Central memory CD8-positive, alpha-beta T cell (primary cell): Measurements from ENCODE around the gene DPYSL3.

ENCODE experiments used
- ATAC-seq: fragments of 150-1000 bp; cut with Tn5 transposase; replicated peaks from 2 replicates; pipeline ENCODE4 v1.10.0; 2022; ENCODE audit warnings: mild to moderate bottlenecking, moderate FRiP score, moderate number of reproducible peaks; ENCODE audit not compliant: poor library complexity, severe bottlenecking; ENCODE audit errors: extremely low read depth
- DNase-seq, 2 donors: peaks; one replicate each; pipeline ENCODE4 v3.0.0; 2021; ENCODE audit warnings: low spot score in 2 of 2
- H3K27ac Mint-ChIP-seq: one replicate; pipeline ENCODE4 v1.8.0; 2022; ENCODE audit warnings: low read depth, mild to moderate bottlenecking, moderate library complexity, mixed read lengths
- H3K27me3 Mint-ChIP-seq: one replicate; pipeline ENCODE4 v1.8.0; 2022; ENCODE audit warnings: mixed read lengths
- H3K36me3 Mint-ChIP-seq: one replicate; pipeline ENCODE4 v1.8.0; 2022; ENCODE audit warnings: mild to moderate bottlenecking, moderate library complexity, mixed read lengths; ENCODE audit not compliant: insufficient read depth
- H3K4me1 Mint-ChIP-seq: one replicate; pipeline ENCODE4 v1.8.0; 2022; ENCODE audit warnings: mixed read lengths
- H3K4me3 Mint-ChIP-seq: one replicate; pipeline ENCODE4 v1.8.0; 2022; ENCODE audit warnings: mild to moderate bottlenecking, moderate library complexity, mixed read lengths
- H3K9me3 Mint-ChIP-seq: one replicate; pipeline ENCODE4 v1.8.0; 2022; ENCODE audit warnings: mixed read lengths

The DPYSL3 gene

DNA sequence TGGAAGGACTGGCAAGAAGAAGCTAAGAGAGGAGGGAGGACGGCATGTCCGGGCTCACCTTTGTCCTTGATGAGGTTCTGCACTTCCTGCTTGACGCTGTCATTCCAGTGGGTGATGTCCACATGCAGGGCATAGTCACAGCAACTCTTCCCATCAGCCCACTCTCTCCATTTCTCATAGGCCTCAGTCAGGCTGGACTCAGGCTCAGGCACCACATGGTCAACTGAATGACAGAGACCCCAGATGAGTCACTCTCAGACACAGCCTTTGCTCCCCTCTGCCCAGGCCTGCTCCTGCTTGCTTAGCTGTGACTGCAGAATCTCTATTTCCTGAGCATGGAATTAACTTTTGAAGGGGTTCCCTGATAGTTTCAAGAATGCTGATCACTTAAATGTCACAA, 94.2 kb downstream of the DPYSL3 start:
- no peak for ATAC-seq
- H3K9me3 Mint-ChIP-seq = no peaks in the 10 kb centered on the region
- no peaks in the 10 kb centered on the region for H3K36me3 Mint-ChIP-seq
- H3K4me3 Mint-ChIP-seq = no peak overlapping the region
- H3K4me1 Mint-ChIP-seq = no peaks in the 10 kb centered on the region
- peaks cover 25% of the 10 kb centered on the region for H3K27me3 Mint-ChIP-seq
- no peak for DNase-seq
- no peak overlapping the region for H3K27ac Mint-ChIP-seq

DNA sequence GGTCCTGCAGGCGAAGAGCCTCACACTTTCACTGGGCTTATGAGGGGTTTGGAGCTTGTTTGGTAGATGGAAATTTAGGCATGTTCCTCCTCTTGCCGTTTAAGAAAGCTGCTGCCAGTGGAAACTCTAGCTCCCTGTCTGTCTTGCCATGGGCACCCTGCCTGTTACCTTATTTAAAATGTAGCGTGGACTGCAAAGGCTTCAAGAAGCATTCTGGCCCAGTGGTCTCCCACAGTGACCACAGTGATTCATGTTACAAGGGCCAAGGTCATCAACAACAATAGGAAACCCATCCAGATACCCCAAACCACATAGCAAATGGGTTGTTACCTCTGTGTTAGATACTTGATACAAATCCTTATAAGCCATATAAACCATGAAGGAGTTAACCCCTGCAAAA, 96.6 kb downstream of the DPYSL3 start:
- no peaks in the 10 kb centered on the region for H3K9me3 Mint-ChIP-seq
- H3K27ac Mint-ChIP-seq = no peak overlapping the region
- H3K4me3 Mint-ChIP-seq = no peak overlapping the region
- ATAC-seq = no peak
- H3K27me3 Mint-ChIP-seq = peaks cover 10% of the 10 kb centered on the region
- no peak for DNase-seq
- H3K36me3 Mint-ChIP-seq = no peaks in the 10 kb centered on the region
- H3K4me1 Mint-ChIP-seq = no peaks in the 10 kb centered on the region

DNA sequence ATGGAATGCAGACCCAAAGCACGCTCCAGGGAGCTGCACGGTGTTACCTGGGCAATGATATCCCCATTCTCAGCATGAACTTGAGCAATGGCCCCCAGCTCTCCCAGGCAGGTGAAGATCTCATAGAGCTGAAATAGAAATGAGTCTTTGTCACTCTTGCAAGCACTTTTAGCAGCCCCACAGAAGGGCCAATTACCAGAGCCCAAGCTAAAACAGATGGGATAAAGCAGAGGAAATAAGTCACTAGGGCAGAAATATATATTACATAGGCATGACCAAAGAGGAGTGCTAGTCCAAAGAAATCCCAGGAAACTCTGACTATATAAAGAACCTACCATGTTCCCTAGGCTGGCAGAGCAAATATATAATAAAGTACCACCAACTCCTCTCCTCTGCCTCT, 97.3 kb downstream of the DPYSL3 start:
- Mint-ChIP-seq H3K27me3 (peaks cover 10% of the 10 kb centered on the region), H3K9me3 (no peaks in the 10 kb centered on the region), H3K36me3 (no peaks in the 10 kb centered on the region), H3K4me1 (no peaks in the 10 kb centered on the region), H3K27ac (no peak overlapping the region), H3K4me3 (no peak overlapping the region)
- DNase-seq = no peak
- no peak for ATAC-seq

- Mint-ChIP-seq H3K9me3 (no peaks in the 10 kb centered on the region), H3K4me1 (no peaks in the 10 kb centered on the region), H3K36me3 (no peaks in the 10 kb centered on the region), H3K27ac (no peak overlapping the region), H3K27me3 (peaks cover 18% of the 10 kb centered on the region), H3K4me3 (no peak overlapping the region)
- DNase-seq = no peak
- no peak for ATAC-seq
Measured at GRCh38 chr5:147411359-147412319, 98.2 kb downstream of the DPYSL3 start.

- Mint-ChIP-seq H3K4me1 (no peaks in the 10 kb centered on the region), H3K9me3 (no peaks in the 10 kb centered on the region), H3K4me3 (no peak overlapping the region), H3K27ac (no peak overlapping the region), H3K36me3 (no peaks in the 10 kb centered on the region), H3K27me3 (peaks cover 20% of the 10 kb centered on the region)
- DNase-seq (no peak), ATAC-seq (no peak)
Measured at GRCh38 chr5:147410496-147411358, 99.1 kb downstream of the DPYSL3 start.

DNA sequence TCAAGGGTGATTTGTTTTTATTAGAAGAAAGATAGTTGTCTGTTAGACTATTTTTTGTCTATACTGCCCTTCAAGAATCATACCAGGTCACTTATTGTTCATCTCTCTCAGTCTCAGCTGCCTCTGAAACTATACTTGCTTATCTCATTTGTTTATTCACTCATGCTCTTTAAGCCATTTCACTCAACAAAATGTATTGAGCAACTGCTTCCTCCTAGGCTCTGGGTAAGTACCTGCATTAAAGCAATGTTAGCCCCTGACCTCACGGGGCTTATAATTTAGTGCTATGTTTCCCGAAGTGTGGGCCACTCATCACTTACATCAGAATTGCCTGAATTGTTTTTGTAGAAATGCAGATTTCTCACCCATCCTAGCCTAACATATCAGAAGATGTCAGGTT, 100.9 kb downstream of the DPYSL3 start:
- Mint-ChIP-seq H3K4me1 (no peaks in the 10 kb centered on the region), H3K27me3 (peaks cover 14% of the 10 kb centered on the region), H3K36me3 (no peaks in the 10 kb centered on the region), H3K9me3 (no peaks in the 10 kb centered on the region), H3K4me3 (no peak overlapping the region), H3K27ac (no peak overlapping the region)
- DNase-seq (no peak), ATAC-seq (no peak)

DNA sequence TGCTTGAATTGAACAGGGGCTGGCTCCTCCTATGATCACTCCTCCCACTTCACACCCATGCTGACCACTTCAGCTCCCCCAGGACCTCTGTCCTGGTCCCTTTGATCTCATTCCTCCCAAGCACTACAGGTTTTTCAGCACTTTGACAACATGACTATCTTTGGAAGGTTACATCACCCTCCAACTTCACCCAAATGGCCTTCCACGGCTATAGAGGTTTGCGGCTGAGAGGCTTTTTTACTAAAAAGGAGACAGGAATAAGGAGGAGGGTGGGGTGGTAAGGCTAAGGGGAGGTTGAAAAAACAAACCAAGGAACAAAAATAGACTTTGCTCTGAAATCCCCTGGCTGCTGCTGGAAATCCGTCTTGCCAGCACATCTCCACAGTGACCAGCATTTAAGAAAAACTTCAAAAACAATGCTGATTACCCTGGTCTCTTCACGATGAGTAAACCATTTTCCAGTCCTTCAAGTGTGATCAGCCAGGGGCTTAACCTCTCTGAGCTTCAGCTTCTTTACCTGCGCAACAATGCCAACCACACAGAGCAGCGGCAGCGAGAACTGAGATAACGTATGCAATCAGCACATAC, 102.7 kb downstream of the DPYSL3 start:
- no peak overlapping the region for H3K4me3 Mint-ChIP-seq
- no peak overlapping the region for H3K27ac Mint-ChIP-seq
- H3K27me3 Mint-ChIP-seq = peaks cover 14% of the 10 kb centered on the region
- H3K4me1 Mint-ChIP-seq = no peaks in the 10 kb centered on the region
- no peak for DNase-seq
- no peaks in the 10 kb centered on the region for H3K36me3 Mint-ChIP-seq
- no peaks in the 10 kb centered on the region for H3K9me3 Mint-ChIP-seq
- ATAC-seq = no peak

GRCh38 chr5:147406636-147407035, 103.2 kb downstream of the DPYSL3 start:
- Mint-ChIP-seq H3K27me3 (peaks cover 14% of the 10 kb centered on the region), H3K9me3 (no peaks in the 10 kb centered on the region), H3K4me3 (no peak overlapping the region), H3K36me3 (no peaks in the 10 kb centered on the region), H3K27ac (no peak overlapping the region), H3K4me1 (no peaks in the 10 kb centered on the region)
- ATAC-seq = no peak
- DNase-seq = no peak

DNA sequence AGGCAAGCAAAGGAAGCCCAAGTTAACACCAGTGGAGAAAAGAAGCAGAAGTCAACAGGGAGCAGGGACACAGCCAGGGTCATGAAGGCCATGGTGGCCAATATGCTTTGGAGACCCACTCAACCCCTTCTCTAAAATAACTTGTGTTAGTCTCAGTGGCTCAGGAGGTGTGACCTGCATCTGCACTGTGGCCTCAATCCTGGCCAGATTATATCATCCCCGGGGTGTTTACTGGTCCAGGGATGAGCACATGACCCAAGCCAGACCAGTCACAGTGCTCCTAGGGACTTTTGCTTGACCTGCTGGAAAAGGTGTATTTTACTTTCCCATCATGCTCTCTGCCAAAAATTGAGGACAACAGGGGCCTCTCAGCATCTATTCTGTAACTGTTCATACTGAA, 105.2 kb downstream of the DPYSL3 start:
- no peak for ATAC-seq
- H3K4me3 Mint-ChIP-seq = no peak overlapping the region
- DNase-seq = no peak
- no peaks in the 10 kb centered on the region for H3K36me3 Mint-ChIP-seq
- no peak overlapping the region for H3K27ac Mint-ChIP-seq
- H3K4me1 Mint-ChIP-seq = no peaks in the 10 kb centered on the region
- peaks cover 14% of the 10 kb centered on the region for H3K27me3 Mint-ChIP-seq
- no peaks in the 10 kb centered on the region for H3K9me3 Mint-ChIP-seq

- Mint-ChIP-seq H3K4me1 (no peaks in the 10 kb centered on the region), H3K4me3 (no peak overlapping the region), H3K36me3 (no peaks in the 10 kb centered on the region), H3K9me3 (no peaks in the 10 kb centered on the region), H3K27me3 (peaks cover 14% of the 10 kb centered on the region), H3K27ac (no peak overlapping the region)
- DNase-seq = no peak
- no peak for ATAC-seq
Measured at GRCh38 chr5:147403651-147404640, 105.9 kb downstream of the DPYSL3 start.

- Mint-ChIP-seq H3K4me3 (no peak overlapping the region), H3K4me1 (no peaks in the 10 kb centered on the region), H3K36me3 (no peaks in the 10 kb centered on the region), H3K27ac (no peak overlapping the region), H3K9me3 (no peaks in the 10 kb centered on the region), H3K27me3 (no peaks in the 10 kb centered on the region)
- ATAC-seq = no peak
- DNase-seq = no peak
Measured at GRCh38 chr5:147400881-147401280, 109.0 kb downstream of the DPYSL3 start.
